ENCODE measurements around the gene SLC22A16. TPM values are rescaled to one million over a fixed set of nuclear protein-coding genes. Genes with fewer than 3 reads are reported as not detected.

Gene SLC22A16
- total and polyA plus RNA-seq, 2 donors (not counting 1 experiment from before 2014, with no cell fraction given), result not detected

- H3K4me2 ChIP-seq (replicated peaks; ENCODE audit: low read depth, low read length, poor library complexity, severe bottlenecking), result no peak overlapping the region
- DNase-seq, result no peak
- no peak for TF ChIP-seq CTCF (IDR thresholded peaks at IDR 0.05)
- no peaks in the 10 kb centered on the region for H3K36me3 ChIP-seq (replicated peaks in 1 of 2; ENCODE audit: control extremely low read depth in 1 of 2, control insufficient read depth in 1 of 2, extremely low read depth in 1 of 2, insufficient read depth in 2 of 2, low read length in 1 of 2)
- H4K20me1 ChIP-seq (ENCODE audit: control insufficient read depth, insufficient read depth, low read length, poor library complexity, severe bottlenecking), result no peaks in the 10 kb centered on the region
- WGBS (ENCODE audit: insufficient coverage), result no CpG with 5 or more reads among the region's 3 CpGs
- H3K4me3 ChIP-seq (ENCODE audit: control extremely low read depth in 1 of 5, extremely low read depth in 1 of 5, insufficient read depth in 1 of 5, low read depth in 2 of 5, low read length in 4 of 5), result no peak overlapping the region
- H3K27me3 ChIP-seq (replicated peaks in 1 of 4; ENCODE audit: control extremely low read depth in 1 of 4, control insufficient read depth in 3 of 4, insufficient read depth in 4 of 4, low read length in 3 of 4), result peaks cover 0 to 2% (median 0%) of the 10 kb centered on the region in 4 experiments
- H3K9me3 ChIP-seq (ENCODE audit: control extremely low read depth in 1 of 3, control insufficient read depth in 2 of 3, insufficient read depth in 1 of 3, low read length in 2 of 3), result peaks cover 0 to 3% (median 0%) of the 10 kb centered on the region in 3 donors
- Mint-ChIP-seq H3K4me1 (no peaks in the 10 kb centered on the region), H3K27ac (no peak overlapping the region), H3K27me3 (peaks cover 16% of the 10 kb centered on the region), H3K9me3 (ENCODE audit: insufficient read depth) (no peaks in the 10 kb centered on the region), H3K4me3 (no peak overlapping the region)
- intact Hi-C loops (cut with micrococcal nuclease), result no loop called here
- no peak overlapping the region for H3K27ac ChIP-seq (ENCODE audit: low read length in 2 of 2)
- no peak overlapping the region for H3K9ac ChIP-seq (ENCODE audit: low read length)
- no peaks in the 10 kb centered on the region for H3K79me2 ChIP-seq (ENCODE audit: control insufficient read depth, insufficient read depth, low read length)
- ChIA-PET POLR2A (no interaction called here), CTCF (no interaction called here)
- no peak overlapping the region for H2AFZ ChIP-seq (ENCODE audit: insufficient read depth, low read depth, low read length, poor library complexity, severe bottlenecking)
- no peak for ATAC-seq (ENCODE audit: low read depth)
- H3K4me1 ChIP-seq (ENCODE audit: control insufficient read depth in 2 of 2, insufficient read depth in 2 of 2, low read length in 2 of 2), result no peaks in the 10 kb centered on the region
These were observed 44.0 kb downstream of the SLC22A16 start for GRCh38 chr6:110432285-110432900.

- H3K27ac ChIP-seq (ENCODE audit: low read length in 2 of 2), result no peak overlapping the region
- H3K27me3 ChIP-seq (replicated peaks in 1 of 4; ENCODE audit: control extremely low read depth in 1 of 4, control insufficient read depth in 3 of 4, insufficient read depth in 4 of 4, low read length in 3 of 4), result no peaks in the 10 kb centered on the region
- peaks cover 18% of the 10 kb centered on the region for H3K27me3 Mint-ChIP-seq
- H2AFZ ChIP-seq (ENCODE audit: insufficient read depth, low read depth, low read length, poor library complexity, severe bottlenecking), result no peak overlapping the region
- no peak overlapping the region for H3K9ac ChIP-seq (ENCODE audit: low read length)
- no peaks in the 10 kb centered on the region for H4K20me1 ChIP-seq (ENCODE audit: control insufficient read depth, insufficient read depth, low read length, poor library complexity, severe bottlenecking)
- no peaks in the 10 kb centered on the region for H3K4me1 Mint-ChIP-seq
- TF ChIP-seq CTCF (IDR thresholded peaks at IDR 0.05), result no peak
- TF ChIP-seq EZH2 (IDR thresholded peaks at IDR 0.05; ENCODE audit: borderline replicate concordance, insufficient read depth, low read depth, low read length, poor library complexity, severe bottlenecking), result no peak
- no peaks in the 10 kb centered on the region for H3K79me2 ChIP-seq (ENCODE audit: control insufficient read depth, insufficient read depth, low read length)
- intact Hi-C loops (cut with micrococcal nuclease), result no loop called here
- ATAC-seq (ENCODE audit: low read depth) (no peak), DNase-seq (no peak)
- ChIA-PET POLR2A (no interaction called here), CTCF (no interaction called here)
- H3K27ac Mint-ChIP-seq, result no peak overlapping the region
- H3K4me2 ChIP-seq (replicated peaks; ENCODE audit: low read depth, low read length, poor library complexity, severe bottlenecking), result no peak overlapping the region
- no peaks in the 10 kb centered on the region for H3K36me3 ChIP-seq (replicated peaks in 1 of 2; ENCODE audit: control extremely low read depth in 1 of 2, control insufficient read depth in 1 of 2, extremely low read depth in 1 of 2, insufficient read depth in 2 of 2, low read length in 1 of 2)
- WGBS (ENCODE audit: insufficient coverage), result 92% methylated on average over 3 of the region's 4 CpGs
- no peaks in the 10 kb centered on the region for H3K9me3 Mint-ChIP-seq (ENCODE audit: insufficient read depth)
- H3K9me3 ChIP-seq (ENCODE audit: control extremely low read depth in 1 of 3, control insufficient read depth in 2 of 3, insufficient read depth in 1 of 3, low read length in 2 of 3), result no peaks in the 10 kb centered on the region
- no peak overlapping the region for H3K4me3 ChIP-seq (ENCODE audit: control extremely low read depth in 1 of 5, extremely low read depth in 1 of 5, insufficient read depth in 1 of 5, low read depth in 2 of 5, low read length in 4 of 5)
- H3K4me3 Mint-ChIP-seq, result no peak overlapping the region
- no peaks in the 10 kb centered on the region for H3K4me1 ChIP-seq (ENCODE audit: control insufficient read depth in 2 of 2, insufficient read depth in 2 of 2, low read length in 2 of 2)
These were observed 45.7 kb downstream of the SLC22A16 start for GRCh38 chr6:110430741-110431140.

Measured in B cell (primary cell).